Measurements from ENCODE around the gene KLK7. TPM values are rescaled to one million over a fixed set of nuclear protein-coding genes. Genes with fewer than 3 reads are reported as not detected.
"Not testable (repeated sequence)": the region's sequence is repeated elsewhere in the genome, so short reads cannot be mapped to it uniquely, and the experiment has no call there.

Gene KLK7
- total RNA-seq, 1 experiment from 2014 or later = 0.13 TPM

GRCh38 chr19:50978772-50979390 is 4.8 kb downstream of the KLK7 start:
- DNase-seq (ENCODE audit: low spot score) = peak; percentile 7

- peak; percentile 0 for DNase-seq (ENCODE audit: low spot score)
Observed at GRCh38 chr19:50977626-50978025, 6.1 kb downstream of the KLK7 start.

GRCh38 chr19:50975766-50976165 is 8.0 kb downstream of the KLK7 start:
- peak; percentile 99 for DNase-seq (ENCODE audit: low spot score)

- DNase-seq (ENCODE audit: low spot score) = peak; percentile 0
Observed at GRCh38 chr19:50974702-50975556, 8.8 kb downstream of the KLK7 start.

GRCh38 chr19:50972795-50973376 is 10.8 kb downstream of the KLK7 start:
- DNase-seq (ENCODE audit: low spot score) = peak; percentile 68

GRCh38 chr19:50969810-50970209 is 13.9 kb downstream of the KLK7 start:
- DNase-seq (ENCODE audit: low spot score) = not testable (repeated sequence)

GRCh38 chr19:50969413-50969760 is 14.3 kb downstream of the KLK7 start, which contains the start of gene KLK6:
Gene KLK6 (minus strand): TSS chr19:50969591. CDS start chr19:50968104, 1,487 bp downstream.
- peak; percentile 98 for DNase-seq (ENCODE audit: low spot score)

GRCh38 chr19:50968716-50969412 is 14.9 kb downstream of the KLK7 start:
- peak; percentile 92 for DNase-seq (ENCODE audit: low spot score)

GRCh38 chr19:50967929-50968715 is 15.6 kb downstream of the KLK7 start:
- peak; percentile 82 for DNase-seq (ENCODE audit: low spot score)

GRCh38 chr19:50964266-50964665 is 19.5 kb downstream of the KLK7 start:
- DNase-seq (ENCODE audit: low spot score) = no peak

GRCh38 chr19:50963381-50963780 is 20.3 kb downstream of the KLK7 start:
- DNase-seq (ENCODE audit: low spot score) = no peak

- no peak for DNase-seq (ENCODE audit: low spot score)
Observed at GRCh38 chr19:50962245-50962644, 21.5 kb downstream of the KLK7 start.

GRCh38 chr19:50959731-50960500 is 23.8 kb downstream of the KLK7 start:
- DNase-seq (ENCODE audit: low spot score) = no peak

- no peak for DNase-seq (ENCODE audit: low spot score)
Observed at GRCh38 chr19:50957587-50957986, 26.1 kb downstream of the KLK7 start.

GRCh38 chr19:50952910-50953309 is 30.8 kb downstream of the KLK7 start, which contains the start of gene KLK5:
Gene KLK5 (minus strand): TSS chr19:50953038. CDS start chr19:50952657, 381 bp downstream.
- DNase-seq (ENCODE audit: low spot score) = no peak

GRCh38 chr19:50949861-50950260 is 33.9 kb downstream of the KLK7 start:
- DNase-seq (ENCODE audit: low spot score) = no peak

GRCh38 chr19:50947123-50947522 is 36.6 kb downstream of the KLK7 start:
- DNase-seq (ENCODE audit: low spot score) = no peak

GRCh38 chr19:50944795-50945194 is 38.9 kb downstream of the KLK7 start:
- no peak for DNase-seq (ENCODE audit: low spot score)

- DNase-seq (ENCODE audit: low spot score) = no peak
Observed at GRCh38 chr19:50943074-50943828, 40.5 kb downstream of the KLK7 start.

Data from HT-29 (cell line).